ENCODE measurements around the gene MED13L.

DNA sequence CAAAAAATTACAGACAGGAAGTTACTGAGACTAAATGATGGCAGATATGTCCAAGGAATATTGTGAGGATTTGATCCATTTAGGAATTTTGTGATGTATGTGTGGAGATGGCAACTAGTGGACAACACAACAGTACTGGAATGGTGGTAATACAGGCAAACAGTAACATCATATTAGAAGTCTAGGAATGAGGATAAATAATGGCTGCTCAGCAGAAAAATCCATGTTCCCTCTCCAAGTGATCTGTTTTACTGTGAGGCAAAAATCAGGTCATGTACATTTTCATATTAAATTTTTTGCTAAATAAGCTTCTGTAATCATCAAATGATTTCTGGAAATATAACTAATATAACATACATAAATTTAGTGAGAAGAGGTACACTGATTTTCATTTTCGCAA is 108.4 kb downstream of the MED13L start:
- TF ChIP-seq CTCF (IDR thresholded peaks at IDR 0.05) (no peak), EZH2 (IDR thresholded peaks at IDR 0.05; ENCODE audit: borderline replicate concordance, insufficient read depth, low read depth, low read length, poor library complexity, severe bottlenecking) (no peak)

Measured in B cell (primary cell).